Caco-2 (cell line): ENCODE results near the gene EEF1AKMT1. TPM values are rescaled to one million over a fixed set of nuclear protein-coding genes. Genes with fewer than 3 reads are reported as not detected.

Experiments
- BruUV-seq: library from RNA; stranded (reverse); fragments of 400-500 nt; replicated peaks from 2 replicates; lab custom pipeline; 2021; lab: Mats Ljungman, UMichigan
- CTCF ChIA-PET: fragments of 300-600 bp; sonication (Branson Sonifier 250); formaldehyde crosslinking; loops from one replicate; lab custom pipeline; 2022; ENCODE audit warnings: antibody characterized with exemption; lab: Charles Lee
- POLR2A ChIA-PET: fragments of 300-600 bp; sonication (Branson Sonifier 250); formaldehyde crosslinking; loops from one replicate; lab custom pipeline; 2022; ENCODE audit warnings: antibody characterized with exemption; lab: Charles Lee
- DNase-seq, 2 experiments: peaks; one replicate each; pipeline versions ENCODE4 v3.0.0 to v3.0.0-alpha.2; 2020 to 2022
- H3K27me3 ChIP-seq: replicated peaks from 2 replicates; pipeline ENCODE4 v1.6.0; 2011; ENCODE audit warnings: low read length; ENCODE audit not compliant: control insufficient read depth, insufficient read depth
- H3K36me3 ChIP-seq: 2 replicates; pipeline ENCODE4 v1.5.1; 2011; ENCODE audit warnings: low read length; ENCODE audit not compliant: control insufficient read depth, insufficient read depth
- H3K4me1 ChIP-seq: fragments of 250-450 bp; sonication (Bioruptor Pico); 2 replicates; pipeline ENCODE4 v1.5.1; 2020; ENCODE audit warnings: mild to moderate bottlenecking
- H3K4me3 ChIP-seq: 2 replicates; pipeline ENCODE4 v1.5.1; 2011; ENCODE audit warnings: low read depth, mild to moderate bottlenecking, control low read depth, low read length
- H3K9me3 ChIP-seq: fragments of 250-450 bp; sonication (Bioruptor Pico); 2 replicates; pipeline ENCODE4 v1.5.1; 2020; ENCODE audit warnings: mild to moderate bottlenecking, moderate library complexity
- H3K27ac Mint-ChIP-seq: one replicate; pipeline ENCODE4 v1.8.0; 2022; ENCODE audit warnings: mixed read lengths; ENCODE audit not compliant: unreplicated experiment
- H3K27me3 Mint-ChIP-seq: one replicate; pipeline ENCODE4 v1.8.0; 2022; ENCODE audit warnings: mixed read lengths; ENCODE audit not compliant: insufficient read depth, unreplicated experiment
- H3K36me3 Mint-ChIP-seq: one replicate; pipeline ENCODE4 v1.8.0; 2022; ENCODE audit warnings: mild to moderate bottlenecking, mixed read lengths; ENCODE audit not compliant: insufficient read depth, unreplicated experiment
- H3K4me1 Mint-ChIP-seq: one replicate; pipeline ENCODE4 v1.8.0; 2022; ENCODE audit warnings: low read depth, mixed read lengths; ENCODE audit not compliant: unreplicated experiment
- H3K4me3 Mint-ChIP-seq: one replicate; pipeline ENCODE4 v1.8.0; 2022; ENCODE audit warnings: mild to moderate bottlenecking, moderate library complexity, mixed read lengths; ENCODE audit not compliant: unreplicated experiment
- H3K9me3 Mint-ChIP-seq: one replicate; pipeline ENCODE4 v1.8.0; 2022; ENCODE audit warnings: mixed read lengths; ENCODE audit not compliant: unreplicated experiment
- CTCF ChIP-seq, 2 experiments: fragments of 200-600 bp in 1 of 2; IDR thresholded peaks; 1 replicate in 1 of 2; 2 replicates in 1 of 2; pipeline versions ENCODE4 v1.5.1 to v1.8.0; 2011 to 2022; ENCODE audit warnings: antibody characterized with exemption in 1 of 2, control low read depth in 1 of 2, inconsistent platforms in 1 of 2, low read depth in 1 of 2, low read length in 1 of 2, mild to moderate bottlenecking in 1 of 2, moderate library complexity in 1 of 2; ENCODE audit not compliant: insufficient read depth in 1 of 2, severe bottlenecking in 1 of 2, unreplicated experiment in 1 of 2
- intact Hi-C: fragments of 100-400 bp; cut with micrococcal nuclease; formaldehyde crosslinking; loops from one replicate; pipeline ENCODE4 v1.10.0; 2022; ENCODE audit not compliant: unreplicated experiment
- total RNA-seq: library from RNA; stranded (reverse); gene quantifications from 2 replicates; pipeline ENCODE4 v1.2.3, GENCODE V29; 2022

The EEF1AKMT1 gene
- total RNA-seq, 1 experiment from 2014 or later, result 8.6 TPM

- no peaks in the 10 kb centered on the region for H3K27me3 Mint-ChIP-seq
- Histone ChIP-seq H3K4me1 (no peaks in the 10 kb centered on the region), H3K9me3 (0 out of 2 replicates have a peak, but pooled peaks cover 3% of the 10 kb centered on the region), H3K36me3 (peaks cover 6% of the 10 kb centered on the region), H3K4me3 (no peak overlapping the region), H3K27me3 (no peaks in the 10 kb centered on the region)
- no peaks in the 10 kb centered on the region for H3K9me3 Mint-ChIP-seq
- intact Hi-C loops, result no loop called here
- H3K4me1 Mint-ChIP-seq, result no peaks in the 10 kb centered on the region
- TF ChIP-seq CTCF (IDR thresholded peaks at IDR 0.05; ENCODE audit: insufficient read depth in 1 of 2, low read depth in 1 of 2, low read length in 1 of 2, severe bottlenecking in 1 of 2, unreplicated experiment in 1 of 2), result no peak
- no TSS peak for BruUV-seq
- H3K4me3 Mint-ChIP-seq, result no peak overlapping the region
- no peak overlapping the region for H3K27ac Mint-ChIP-seq
- ChIA-PET CTCF (no interaction called here), POLR2A (no interaction called here)
- peaks cover 60% of the 10 kb centered on the region for H3K36me3 Mint-ChIP-seq
- DNase-seq, result no peak
These were observed 14.6 kb upstream of the EEF1AKMT1 start for GRCh38 chr13:20788312-20788711.

GRCh38 chr13:20787180-20787579 lies 13.4 kb upstream of the EEF1AKMT1 start:
- Mint-ChIP-seq H3K9me3 (no peaks in the 10 kb centered on the region), H3K4me1 (no peaks in the 10 kb centered on the region), H3K36me3 (peaks cover 58% of the 10 kb centered on the region), H3K27me3 (no peaks in the 10 kb centered on the region), H3K27ac (no peak overlapping the region), H3K4me3 (no peak overlapping the region)
- Histone ChIP-seq H3K4me1 (no peaks in the 10 kb centered on the region), H3K4me3 (no peak overlapping the region), H3K36me3 (peaks cover 6% of the 10 kb centered on the region), H3K27me3 (no peaks in the 10 kb centered on the region), H3K9me3 (0 out of 2 replicates have a peak, but pooled peaks cover 3% of the 10 kb centered on the region)
- ChIA-PET POLR2A (no interaction called here), CTCF (no interaction called here)
- no peak for DNase-seq
- TF ChIP-seq CTCF (IDR thresholded peaks at IDR 0.05; ENCODE audit: insufficient read depth in 1 of 2, low read depth in 1 of 2, low read length in 1 of 2, severe bottlenecking in 1 of 2, unreplicated experiment in 1 of 2), result no peak
- intact Hi-C loops, result no loop called here
- BruUV-seq, result no TSS peak

GRCh38 chr13:20782116-20782708 lies 8.5 kb upstream of the EEF1AKMT1 start:
- POLR2A ChIA-PET, result no interaction called here
- peaks cover 5% of the 10 kb centered on the region for H3K36me3 ChIP-seq
- no peaks in the 10 kb centered on the region for H3K9me3 ChIP-seq
- Mint-ChIP-seq H3K36me3 (peaks cover 38% of the 10 kb centered on the region), H3K27ac (no peak overlapping the region), H3K4me1 (no peaks in the 10 kb centered on the region), H3K9me3 (no peaks in the 10 kb centered on the region), H3K4me3 (no peak overlapping the region), H3K27me3 (no peaks in the 10 kb centered on the region)
- TF ChIP-seq CTCF (IDR thresholded peaks at IDR 0.05; ENCODE audit: insufficient read depth in 1 of 2, low read depth in 1 of 2, low read length in 1 of 2, severe bottlenecking in 1 of 2, unreplicated experiment in 1 of 2), result no peak
- H3K4me3 ChIP-seq, result no peak overlapping the region
- CTCF ChIA-PET, result interaction anchor here (0.6 kb wide), 1 partner anchor 83 kb away, joined by 3 read pairs; no protein-coding TSS in a partner anchor
- H3K27me3 ChIP-seq, result no peaks in the 10 kb centered on the region
- no peaks in the 10 kb centered on the region for H3K4me1 ChIP-seq
- TSS peak; percentile 15 for BruUV-seq
- intact Hi-C loops, result no loop called here
- no peak for DNase-seq
